Measurements from ENCODE around the gene NRF1. TPM values are rescaled to one million over a fixed set of nuclear protein-coding genes. Genes with fewer than 3 reads are reported as not detected.

The NRF1 gene
- total RNA-seq, 1 experiment from 2014 or later = 23.2 TPM

- CTCF ChIA-PET = no interaction called here
- BruUV-seq (replicated peaks) = no TSS peak
- intact Hi-C loops (cut with micrococcal nuclease; ENCODE audit: unreplicated experiment) = no loop called here
- no peak overlapping the region for H2AFZ ChIP-seq
- no peaks in the 10 kb centered on the region for H3K4me1 ChIP-seq (replicated peaks; ENCODE audit: insufficient read depth)
- no peaks in the 10 kb centered on the region for H3F3A ChIP-seq (ENCODE audit: insufficient read depth, low read depth)
- no peak for DNase-seq
- H3K9me2 ChIP-seq (ENCODE audit: insufficient read depth) = no peaks in the 10 kb centered on the region
- TF ChIP-seq EZH2 (IDR thresholded peaks at IDR 0.05; ENCODE audit: low read depth) (no peak), CTCF (conservative IDR thresholded peaks at IDR 0.05) (no peak)
- no peaks in the 10 kb centered on the region for H3K27me3 ChIP-seq (ENCODE audit: insufficient read depth, low read depth)
- no peaks in the 10 kb centered on the region for H3K36me3 ChIP-seq (ENCODE audit: low read depth)
- H3K27ac ChIP-seq = no peak overlapping the region
- H3K4me3 ChIP-seq = no peak overlapping the region
- POLR2A ChIA-PET (ENCODE audit: unreplicated experiment) = no interaction called here
- H4K20me1 ChIP-seq (ENCODE audit: insufficient read depth) = no peaks in the 10 kb centered on the region
- H3K9me3 ChIP-seq (ENCODE audit: insufficient read depth, low read depth) = no peaks in the 10 kb centered on the region
- no peaks in the 10 kb centered on the region for H3K79me2 ChIP-seq (ENCODE audit: low read depth)
- no peak overlapping the region for H3K4me2 ChIP-seq
Measured at GRCh38 chr7:129750501-129750900, 139.0 kb downstream of the NRF1 start.

DNA sequence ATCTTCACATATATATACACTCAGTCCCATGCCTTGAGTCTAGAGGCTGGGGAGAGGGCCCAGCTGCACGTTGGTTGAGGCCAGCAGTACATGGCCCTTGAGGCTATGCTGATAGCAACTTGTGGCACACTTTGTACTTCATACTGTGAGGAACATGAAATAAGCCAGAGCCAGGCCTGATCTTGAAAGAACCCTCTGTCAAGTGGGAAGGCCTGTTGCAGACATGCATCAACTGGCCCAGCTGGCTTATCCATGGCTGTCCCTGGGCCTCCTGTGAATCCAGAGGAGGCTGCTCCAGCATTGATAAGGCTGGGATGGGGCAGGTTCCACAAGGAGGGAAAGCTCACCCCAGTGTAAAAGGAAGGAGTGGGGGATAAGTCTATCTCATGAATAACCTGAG is 140.4 kb downstream of the NRF1 start:
- Histone ChIP-seq H3K27ac (no peak overlapping the region), H3K79me2 (ENCODE audit: low read depth) (no peaks in the 10 kb centered on the region), H3K4me2 (no peak overlapping the region), H3K36me3 (ENCODE audit: low read depth) (no peaks in the 10 kb centered on the region), H4K20me1 (ENCODE audit: insufficient read depth) (no peaks in the 10 kb centered on the region), H3K9me3 (ENCODE audit: insufficient read depth, low read depth) (no peaks in the 10 kb centered on the region), H2AFZ (no peak overlapping the region), H3K27me3 (ENCODE audit: insufficient read depth, low read depth) (no peaks in the 10 kb centered on the region), H3K4me1 (replicated peaks; ENCODE audit: insufficient read depth) (no peaks in the 10 kb centered on the region), H3K9me2 (ENCODE audit: insufficient read depth) (no peaks in the 10 kb centered on the region), H3F3A (ENCODE audit: insufficient read depth, low read depth) (no peaks in the 10 kb centered on the region), H3K4me3 (no peak overlapping the region)
- POLR2A ChIA-PET (ENCODE audit: unreplicated experiment) = no interaction called here
- BruUV-seq (replicated peaks) = no TSS peak
- intact Hi-C loops (cut with micrococcal nuclease; ENCODE audit: unreplicated experiment) = no loop called here
- DNase-seq = no peak
- CTCF ChIA-PET = no interaction called here
- TF ChIP-seq EZH2 (IDR thresholded peaks at IDR 0.05; ENCODE audit: low read depth) (no peak), CTCF (conservative IDR thresholded peaks at IDR 0.05) (no peak)

- ChIA-PET CTCF (interaction anchor here (1.0 kb wide), 1 partner anchor 88 kb away, joined by 3 read pairs; no protein-coding TSS in a partner anchor), POLR2A (ENCODE audit: unreplicated experiment) (no interaction called here)
- Histone ChIP-seq H4K20me1 (ENCODE audit: insufficient read depth) (no peaks in the 10 kb centered on the region), H3K27ac (no peak overlapping the region), H2AFZ (no peak overlapping the region), H3K79me2 (ENCODE audit: low read depth) (no peaks in the 10 kb centered on the region), H3K4me3 (no peak overlapping the region), H3K9me3 (ENCODE audit: insufficient read depth, low read depth) (no peaks in the 10 kb centered on the region), H3K36me3 (ENCODE audit: low read depth) (no peaks in the 10 kb centered on the region), H3K4me2 (no peak overlapping the region), H3F3A (ENCODE audit: insufficient read depth, low read depth) (no peaks in the 10 kb centered on the region), H3K4me1 (replicated peaks; ENCODE audit: insufficient read depth) (no peaks in the 10 kb centered on the region), H3K27me3 (ENCODE audit: insufficient read depth, low read depth) (no peaks in the 10 kb centered on the region), H3K9me2 (ENCODE audit: insufficient read depth) (no peaks in the 10 kb centered on the region)
- no TSS peak for BruUV-seq (replicated peaks)
- TF ChIP-seq CTCF (conservative IDR thresholded peaks at IDR 0.05) = no peak
- no peak for TF ChIP-seq EZH2 (IDR thresholded peaks at IDR 0.05; ENCODE audit: low read depth)
- intact Hi-C loops (cut with micrococcal nuclease; ENCODE audit: unreplicated experiment) = no loop called here
- no peak for DNase-seq
Measured at GRCh38 chr7:129752760-129753159, 141.2 kb downstream of the NRF1 start.

All from PC-9 (cell line).